NCI-H2227 (cell line): ENCODE measurements around the gene DIP2C.
"Not testable (repeated sequence)": the region's sequence is repeated elsewhere in the genome, so short reads cannot be mapped to it uniquely, and the experiment has no call there.

ENCODE experiments used
- DNase-seq: peaks from one replicate; lab custom pipeline; 2025; ENCODE audit not compliant: unreplicated experiment; lab: John Stamatoyannopoulos, UW

The DIP2C gene

DNA sequence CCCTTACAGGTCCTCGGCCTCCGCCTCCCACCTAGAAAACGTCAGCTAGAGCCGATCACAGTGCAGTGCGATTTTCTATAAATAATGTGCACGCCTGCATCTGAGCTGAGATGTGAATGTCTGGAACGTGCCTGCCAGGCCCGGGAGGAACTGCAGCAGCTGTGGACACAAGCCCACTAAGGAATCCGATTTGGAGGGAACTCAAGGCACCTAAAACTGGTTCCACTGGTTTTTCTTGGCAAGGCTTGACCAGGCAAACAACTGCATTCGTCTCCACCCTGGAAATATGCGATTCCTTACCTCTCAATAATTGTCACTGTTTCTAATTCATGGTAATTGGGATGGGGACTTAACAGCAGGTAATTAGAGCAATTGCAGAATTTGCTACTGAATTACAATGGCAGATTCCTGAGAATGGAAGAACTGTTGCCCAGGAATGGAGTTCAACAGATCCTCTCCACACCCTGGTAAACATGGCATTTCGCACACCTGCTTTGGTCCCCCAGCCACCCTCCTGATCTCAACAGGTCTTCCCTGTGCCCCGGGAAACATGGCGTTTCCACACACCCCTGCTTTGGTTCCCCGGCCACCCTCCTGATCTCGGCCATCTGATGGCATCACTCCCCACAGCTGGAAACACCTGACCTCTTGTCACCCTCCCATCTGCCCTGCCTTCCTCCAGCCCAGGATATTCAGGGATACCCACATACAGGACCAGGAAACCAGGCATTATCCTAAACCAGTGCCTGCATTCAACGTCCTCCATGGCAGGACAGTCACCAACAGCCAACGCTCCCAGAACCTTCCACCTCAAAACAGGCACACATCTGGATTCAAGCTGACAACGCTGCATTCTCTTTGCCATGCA, 76.0 kb downstream of the DIP2C start:
- no peak for DNase-seq

DNA sequence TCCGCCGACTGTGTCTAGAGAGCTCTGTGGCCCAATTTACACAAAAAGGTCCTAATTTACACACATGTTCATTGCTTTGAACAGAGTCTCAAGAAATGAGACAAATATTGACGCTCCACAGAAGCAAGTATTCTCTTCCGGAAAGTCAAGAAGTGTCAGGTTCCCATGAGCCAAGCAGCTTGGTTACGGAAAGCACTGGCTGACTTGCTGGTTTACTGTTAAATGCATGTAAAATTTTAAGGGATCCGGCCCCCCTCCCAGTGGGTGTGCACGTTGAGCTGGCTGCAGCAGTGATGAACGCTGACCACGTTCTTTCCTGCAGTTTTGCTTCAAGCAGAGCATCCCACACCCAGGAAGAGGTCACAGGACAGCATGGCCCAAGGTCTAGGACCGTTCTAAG, 76.8 kb downstream of the DIP2C start:
- no peak for DNase-seq

DNA sequence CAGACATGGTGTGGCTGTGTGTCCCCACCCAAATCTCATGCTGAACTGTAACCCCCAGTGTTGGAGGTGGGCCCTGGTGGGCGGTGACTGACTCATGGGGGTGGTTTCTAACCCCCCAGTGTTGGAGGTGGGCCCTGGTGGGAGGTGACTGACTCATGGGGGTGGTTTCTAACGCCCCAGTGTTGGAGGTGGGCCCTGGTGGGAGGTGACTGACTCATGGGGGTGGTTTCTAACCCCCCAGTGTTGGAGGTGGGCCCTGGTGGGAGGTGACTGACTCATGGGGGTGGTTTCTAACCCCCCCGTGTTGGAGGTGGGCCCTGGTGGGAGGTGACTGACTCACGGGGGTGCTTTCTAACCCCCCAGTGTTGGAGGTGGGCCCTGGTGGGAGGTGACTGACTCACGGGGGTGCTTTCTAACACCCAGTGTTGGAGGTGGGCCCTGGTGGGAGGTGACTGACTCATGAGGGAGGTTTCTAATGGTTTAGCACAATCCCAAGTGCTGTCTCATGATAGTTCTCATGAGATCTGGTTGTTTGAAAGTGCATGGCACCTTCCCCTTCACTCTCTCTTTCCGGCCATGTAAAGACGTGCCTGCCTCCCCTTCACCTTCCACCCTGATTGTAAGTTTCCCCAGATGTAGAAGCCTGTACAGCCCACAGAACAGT, 78.7 kb downstream of the DIP2C start:
- not testable (repeated sequence) for DNase-seq

DNA sequence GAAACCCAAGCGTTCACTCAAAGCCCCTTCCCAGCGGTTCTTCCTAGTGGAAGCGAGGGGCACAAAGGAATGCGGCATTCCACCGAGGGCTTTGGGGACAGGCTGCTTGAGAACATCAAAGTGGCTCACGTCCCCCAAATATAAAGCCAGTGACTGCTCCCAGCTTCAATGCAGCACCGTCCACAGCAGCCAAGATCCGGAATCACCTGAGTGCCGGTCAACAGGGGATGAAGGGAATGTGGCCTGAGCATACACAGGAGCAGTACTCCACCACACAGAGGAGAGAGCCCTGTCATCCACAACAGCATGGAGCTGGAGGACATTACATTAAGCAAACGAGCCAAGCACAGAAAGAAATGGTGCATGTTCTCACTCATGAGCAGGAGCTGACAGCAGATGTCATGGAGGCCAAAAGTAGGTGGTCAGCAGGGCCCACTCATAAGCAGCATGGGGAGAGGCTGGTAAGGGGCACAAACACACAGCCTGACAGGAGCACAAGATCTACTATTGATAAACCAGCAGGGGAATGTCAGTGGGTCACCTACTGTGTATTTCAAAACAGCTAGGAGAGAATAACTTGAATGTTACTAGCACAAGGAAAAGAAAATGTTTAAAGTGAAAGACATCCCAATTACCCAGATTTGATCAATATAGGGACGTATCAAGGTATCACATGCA, 79.5 kb downstream of the DIP2C start:
- DNase-seq = no peak

DNA sequence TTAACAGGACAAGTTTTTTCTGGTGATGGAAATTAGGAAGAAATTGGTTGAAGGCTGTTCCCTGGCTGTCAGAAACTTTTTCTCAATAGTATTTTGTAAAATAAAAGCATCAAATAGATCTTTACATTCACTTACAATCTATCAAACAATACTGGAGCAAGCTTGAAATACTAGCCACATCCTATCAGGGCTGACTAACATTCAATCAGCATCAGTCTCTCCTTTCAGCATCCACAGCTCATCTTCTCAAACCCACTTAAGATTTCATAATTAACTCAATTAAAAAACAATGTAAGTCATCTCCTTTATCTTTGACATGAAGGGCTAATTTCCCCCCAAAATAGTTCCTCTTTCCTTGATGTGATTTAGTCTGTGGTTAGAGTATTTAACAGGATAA, 80.2 kb downstream of the DIP2C start:
- no peak for DNase-seq

DNA sequence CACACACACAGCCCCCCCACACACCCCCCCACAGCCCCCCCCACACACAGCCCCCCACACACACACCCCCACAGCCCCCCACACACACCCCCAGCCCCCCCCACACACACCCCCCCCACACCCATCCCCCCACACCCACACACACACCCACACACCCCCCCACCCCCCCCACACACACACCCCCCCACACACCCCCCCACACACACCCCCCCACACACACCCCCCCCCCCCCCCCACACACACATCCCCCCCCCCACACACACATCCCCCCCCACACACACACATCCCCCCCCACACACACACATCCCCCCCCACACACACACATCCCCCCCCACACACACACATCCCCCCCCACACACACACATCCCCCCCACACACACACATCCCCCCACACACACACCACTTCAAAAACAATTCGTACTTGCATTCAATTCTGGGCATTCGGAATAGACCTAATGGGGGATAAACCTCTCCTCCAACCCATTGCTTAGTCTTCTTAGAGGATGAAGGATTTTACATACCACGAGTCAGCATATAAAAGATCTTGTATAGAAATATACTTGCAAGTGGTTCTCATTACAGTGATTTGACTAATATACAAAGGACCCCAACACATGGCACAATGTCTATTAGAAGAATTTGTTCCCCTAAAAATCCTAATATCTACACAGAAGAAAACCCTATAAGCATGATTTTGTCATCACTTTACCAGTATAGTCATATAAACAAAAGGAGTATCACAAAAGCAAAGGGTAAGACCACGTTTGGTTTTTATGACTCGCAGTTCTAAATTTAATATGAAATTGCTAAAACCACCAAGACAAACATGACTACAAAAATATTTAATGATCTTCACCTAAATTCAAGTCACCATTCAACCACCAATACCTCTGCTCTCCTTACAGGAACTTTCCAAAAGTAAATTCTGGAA, 80.9 kb downstream of the DIP2C start:
- no peak for DNase-seq

DNA sequence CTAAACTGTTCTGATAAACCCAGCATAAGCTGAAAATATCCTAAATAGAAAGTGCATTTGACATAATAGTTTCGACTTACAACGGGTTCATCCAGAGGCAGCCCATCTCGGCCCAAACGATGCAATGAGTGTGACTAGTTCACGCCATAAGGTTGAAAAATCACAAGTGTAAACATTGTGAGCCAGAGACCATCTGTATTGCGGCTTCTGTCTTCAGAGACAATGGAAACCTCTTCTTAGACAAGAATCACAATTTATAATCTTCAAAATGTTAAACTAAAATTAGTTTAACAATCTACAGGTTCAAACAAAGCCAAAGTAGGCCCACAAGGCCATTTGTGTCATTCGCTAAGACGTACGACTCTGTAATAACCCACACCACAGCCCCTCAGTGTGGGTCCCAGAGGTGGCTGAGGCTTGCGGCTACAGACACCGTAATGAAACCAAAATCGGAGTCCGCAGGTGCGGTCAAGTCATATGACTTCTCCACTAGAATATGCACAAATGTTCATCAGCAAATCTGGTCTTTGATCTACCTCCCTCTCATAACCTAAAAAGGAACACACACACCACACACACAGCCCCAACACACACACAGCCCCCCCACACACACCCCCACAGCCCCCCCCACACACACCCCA, 81.8 kb downstream of the DIP2C start:
- no peak for DNase-seq

DNA sequence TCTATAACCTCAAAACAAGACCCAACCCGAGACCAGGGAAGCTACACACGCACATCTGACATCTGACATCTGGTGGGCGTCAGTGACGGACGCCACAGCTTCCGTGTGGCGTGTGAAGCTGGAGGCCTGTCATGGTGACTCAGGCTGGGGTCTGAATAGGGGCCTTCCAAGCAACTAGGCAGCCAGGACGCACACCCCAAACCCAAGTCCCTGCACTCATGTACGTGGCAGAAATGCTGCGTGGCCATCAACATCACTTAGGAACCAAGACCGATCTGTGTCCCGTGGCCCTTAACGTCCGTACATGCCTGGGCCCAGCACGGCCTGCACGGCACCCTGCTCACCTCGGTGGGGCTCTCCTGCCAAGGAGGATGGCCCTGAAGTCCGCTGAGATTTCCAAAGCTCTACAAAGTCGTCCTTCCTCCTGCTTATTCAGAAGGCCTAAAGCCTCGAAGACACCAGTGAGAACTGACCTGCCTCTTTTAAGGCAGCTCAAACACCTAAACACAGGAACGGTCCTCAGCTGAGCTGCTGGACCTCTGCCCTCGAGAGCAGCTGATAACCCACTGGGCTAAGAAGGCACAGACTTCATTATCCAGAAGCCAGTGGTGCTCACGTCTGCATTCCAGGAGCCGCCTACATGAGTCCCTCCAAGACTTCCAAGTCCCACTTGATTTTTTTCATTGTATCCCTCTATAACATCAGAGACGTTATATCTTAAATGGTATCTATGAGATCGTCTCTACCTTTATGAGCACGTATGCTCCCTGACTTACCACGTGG, 82.5 kb downstream of the DIP2C start:
- DNase-seq = no peak

DNA sequence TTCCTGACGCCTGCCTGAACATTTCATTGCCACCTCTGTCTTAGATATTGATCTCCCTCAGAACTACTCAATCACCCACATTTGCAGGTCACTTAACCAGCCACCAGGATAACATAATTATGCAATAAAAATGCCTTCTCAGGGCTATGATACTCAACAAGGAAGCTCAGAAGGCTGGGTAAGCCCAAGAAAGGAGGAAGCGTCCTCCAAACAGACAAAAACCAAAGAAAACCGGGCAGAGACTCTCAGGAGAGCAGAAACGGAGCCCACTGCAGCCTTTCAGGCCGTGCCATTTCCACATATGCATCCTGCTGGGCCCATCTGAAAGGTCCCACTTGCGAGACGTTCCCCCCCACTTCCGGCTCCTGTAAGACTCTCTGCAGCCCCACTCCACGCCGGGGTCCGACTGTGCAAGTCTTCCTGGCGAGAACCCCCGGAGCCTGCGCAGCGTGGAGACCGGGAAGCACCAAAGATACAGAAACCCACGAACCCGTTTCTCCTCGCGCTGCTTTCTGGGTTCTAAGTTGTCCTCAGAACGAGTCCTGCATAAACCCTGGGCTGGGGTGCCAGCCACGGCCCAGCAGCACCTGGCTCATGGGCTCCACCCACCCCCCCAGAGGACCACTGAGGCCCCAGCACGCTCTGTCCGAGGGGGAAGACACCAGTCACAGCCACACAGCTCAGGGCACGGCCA, 83.7 kb downstream of the DIP2C start:
- no peak for DNase-seq

DNA sequence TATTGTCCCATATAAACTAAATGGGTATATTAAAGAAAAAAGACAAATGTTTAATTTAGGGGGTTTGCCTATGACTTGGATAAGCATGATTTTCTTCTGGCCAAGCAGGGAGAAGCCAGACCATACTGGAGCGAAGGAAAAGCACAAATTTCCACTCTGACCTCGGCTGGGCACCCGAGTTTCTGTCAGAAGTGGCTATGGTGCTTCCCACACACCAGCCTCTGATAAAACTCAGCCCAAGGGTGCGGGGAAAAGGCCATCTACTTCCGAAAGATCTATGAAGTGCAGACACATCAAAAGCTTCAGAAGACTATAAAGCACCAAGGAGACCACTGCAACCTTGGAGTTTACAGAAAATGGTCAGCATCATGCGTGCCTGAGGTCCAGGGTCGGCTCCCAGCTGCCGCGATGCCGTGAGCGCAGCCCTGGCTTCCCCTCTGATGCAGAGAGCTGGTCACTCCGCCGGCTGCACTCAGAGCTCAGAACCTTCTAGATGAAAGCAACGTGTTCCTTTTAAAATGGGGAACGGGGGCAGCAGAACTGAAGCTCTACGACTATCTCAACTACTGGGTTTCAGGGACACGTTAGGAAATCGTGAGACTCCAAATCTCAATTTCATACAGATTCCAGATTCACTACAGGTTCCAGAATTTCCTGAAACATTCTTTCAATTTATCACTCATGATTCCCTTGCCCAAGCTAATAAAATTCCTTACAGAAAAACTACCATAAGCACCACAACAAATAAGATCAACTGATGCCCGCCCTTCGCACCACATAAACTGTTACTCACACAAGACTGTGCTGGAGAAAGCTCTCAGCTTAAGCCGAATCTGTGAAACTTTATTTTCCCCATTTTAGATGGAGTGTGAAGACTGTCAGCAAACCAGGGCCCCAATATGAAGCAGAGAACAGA, 84.5 kb downstream of the DIP2C start:
- DNase-seq = no peak

DNA sequence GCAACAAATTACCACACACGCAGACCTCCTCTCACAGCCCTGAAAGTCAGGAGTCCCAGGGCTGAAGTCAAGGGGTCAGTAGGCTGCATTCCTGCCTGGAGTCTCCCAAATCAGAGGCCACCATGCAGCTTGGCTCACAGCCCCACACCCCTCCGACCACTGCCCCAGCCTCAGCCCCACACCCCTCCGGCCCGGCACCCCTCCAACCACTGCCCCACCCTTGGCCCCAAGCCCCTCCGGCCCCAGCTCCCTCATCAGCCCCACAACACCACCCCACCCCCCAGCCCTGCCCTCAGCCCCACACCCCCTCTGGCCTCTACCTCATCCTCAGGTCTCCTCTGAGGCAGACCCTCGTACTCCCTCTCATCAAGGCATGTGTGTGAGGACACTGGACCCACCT, 85.7 kb downstream of the DIP2C start:
- DNase-seq = no peak

DNA sequence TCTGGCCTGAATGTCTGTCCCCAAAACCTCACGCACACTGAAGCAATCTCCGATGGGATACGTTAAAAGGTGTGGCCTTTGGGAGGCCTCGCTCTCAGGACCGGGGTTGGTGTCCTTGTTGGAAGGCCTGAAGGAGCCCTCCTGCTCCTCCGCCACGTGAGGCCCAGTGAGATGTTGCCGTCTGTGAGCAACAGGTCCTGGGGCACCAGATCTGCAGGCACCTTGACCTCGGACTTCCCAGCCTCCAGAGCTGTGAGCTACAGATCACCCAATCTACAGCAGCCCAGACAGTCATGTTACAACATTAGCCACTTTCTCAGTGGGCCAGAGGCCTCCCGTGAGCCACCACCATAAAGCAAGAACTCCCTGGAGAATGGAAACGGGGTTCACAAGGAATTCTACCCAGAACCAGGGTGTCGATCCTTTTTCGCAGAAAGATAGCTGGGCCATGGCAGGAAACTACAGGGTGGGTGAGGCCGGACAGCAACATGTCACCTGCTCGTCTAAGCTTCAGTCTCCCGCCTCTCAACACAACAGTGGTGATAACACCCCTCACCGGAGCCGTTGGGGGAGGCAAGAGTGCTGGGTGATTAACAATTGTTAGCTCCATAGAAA, 87.0 kb downstream of the DIP2C start:
- DNase-seq = no peak

DNA sequence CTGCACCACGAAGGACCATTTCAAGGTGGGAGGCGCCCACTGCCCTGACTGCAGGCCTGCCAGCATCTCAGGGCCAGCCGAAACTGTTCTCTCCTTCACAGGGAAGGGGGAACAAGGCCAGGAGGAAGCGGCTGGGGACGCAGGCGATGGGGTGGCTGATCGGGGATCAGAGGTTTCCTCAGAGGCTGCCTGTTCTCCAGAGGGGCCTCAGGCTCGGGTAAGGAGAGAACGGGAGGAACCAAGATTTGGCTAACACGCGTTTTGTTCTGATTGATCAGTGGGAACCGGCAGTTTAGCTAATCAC, 87.9 kb downstream of the DIP2C start:
- no peak for DNase-seq

DNA sequence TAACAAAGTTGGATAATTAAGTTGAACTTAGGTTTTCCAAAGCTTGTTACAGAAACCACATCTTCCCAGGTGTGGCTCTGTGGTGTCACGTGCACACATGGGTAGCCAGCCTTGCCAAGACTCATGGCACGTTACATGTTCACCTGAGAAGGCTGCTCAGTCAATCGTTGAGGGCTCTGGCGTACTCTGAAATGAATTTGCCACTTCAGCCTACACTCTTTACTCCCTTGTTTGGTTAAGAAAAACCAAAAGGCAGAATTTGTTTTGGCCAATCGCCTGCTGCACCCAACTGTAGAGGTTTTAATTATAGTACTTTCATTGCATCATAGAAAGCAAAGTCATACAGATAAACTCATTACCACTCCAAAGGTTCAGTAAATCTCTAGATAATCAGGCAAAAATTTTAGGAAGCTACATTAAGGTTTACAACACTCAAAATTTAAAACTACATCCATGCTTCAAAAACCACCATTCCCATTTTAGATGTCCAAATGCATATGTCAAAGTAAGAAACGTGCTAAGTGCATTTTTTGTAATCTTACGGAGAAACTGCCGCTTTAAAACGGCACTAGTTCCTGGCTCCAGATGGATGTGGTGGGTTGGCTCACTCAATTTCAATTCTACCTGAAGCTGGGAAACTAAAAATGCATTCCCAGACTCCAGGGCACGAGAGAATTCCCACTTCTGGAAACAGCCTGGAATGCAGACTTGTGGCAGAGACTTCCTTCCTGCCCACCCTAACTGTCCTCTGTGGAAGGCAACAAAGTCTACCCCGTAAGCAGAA, 88.4 kb downstream of the DIP2C start:
- no peak for DNase-seq

DNA sequence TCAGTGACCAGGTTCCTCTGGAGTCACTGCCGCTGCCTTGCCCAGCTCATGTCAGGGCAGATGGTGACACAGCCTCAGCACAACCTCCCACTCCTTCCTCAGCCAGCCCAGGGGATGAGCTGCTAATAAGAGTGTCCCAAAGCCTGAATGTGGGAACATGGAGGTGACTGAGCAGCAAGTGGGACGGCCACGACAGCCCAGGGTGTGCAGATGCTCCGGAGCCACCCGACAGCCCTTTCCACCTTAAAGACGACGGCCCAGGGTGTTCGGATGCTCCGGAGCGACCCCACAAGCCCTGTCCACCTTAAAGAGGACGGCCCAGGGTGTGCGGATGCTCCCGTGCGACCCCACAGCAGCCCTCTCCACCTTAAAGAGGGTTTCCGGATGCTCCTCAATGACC, 89.2 kb downstream of the DIP2C start:
- no peak for DNase-seq

DNA sequence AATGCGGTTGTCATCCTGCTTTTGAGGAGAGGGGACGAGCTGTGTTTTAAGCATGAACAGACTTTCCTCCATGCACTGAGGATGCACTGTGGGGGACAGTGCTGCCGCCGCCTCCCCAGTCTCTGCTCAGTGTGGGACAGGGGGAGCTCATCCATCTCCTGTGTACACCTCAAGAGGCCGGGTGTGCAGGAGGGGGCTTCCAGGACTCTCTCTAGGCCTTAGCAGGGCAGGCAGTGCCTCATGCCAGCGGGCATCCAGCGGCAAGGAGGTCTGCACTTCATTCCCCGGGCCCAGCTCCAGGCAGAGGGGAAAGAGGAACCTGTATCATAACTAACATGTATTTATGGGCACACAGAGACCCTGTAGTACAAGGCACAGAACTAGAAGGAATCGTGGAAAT, 89.7 kb downstream of the DIP2C start:
- no peak for DNase-seq
